Measurements from ENCODE around the gene VDR.

DNA sequence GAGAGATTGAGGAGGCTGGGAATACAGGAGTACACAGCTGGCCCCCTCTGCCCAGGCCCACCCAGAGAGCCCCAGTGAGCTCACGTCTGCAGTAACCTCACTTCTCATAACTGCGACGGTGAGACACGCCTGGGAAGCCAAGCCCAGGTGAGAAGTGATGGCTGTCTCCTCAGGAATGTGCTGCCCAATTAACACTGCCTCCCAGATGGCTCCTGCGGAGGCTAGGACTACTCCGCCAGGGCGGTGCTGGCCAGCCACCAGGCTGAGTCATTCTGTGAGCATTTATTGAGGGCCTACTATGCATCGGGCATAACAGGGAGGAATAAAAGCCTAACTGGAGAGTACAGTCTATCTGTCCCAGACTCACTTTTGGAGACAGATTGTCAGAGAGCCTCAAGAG is 49.3 kb upstream of the VDR start:
- no peak for TF ChIP-seq CTCF (IDR thresholded peaks at IDR 0.05; ENCODE audit: low read depth, low read length)
- no peak for TF ChIP-seq EZH2phosphoT487 (IDR thresholded peaks at IDR 0.05; ENCODE audit: low read depth)
